ENCODE data around the gene CAMK2D.

DNA sequence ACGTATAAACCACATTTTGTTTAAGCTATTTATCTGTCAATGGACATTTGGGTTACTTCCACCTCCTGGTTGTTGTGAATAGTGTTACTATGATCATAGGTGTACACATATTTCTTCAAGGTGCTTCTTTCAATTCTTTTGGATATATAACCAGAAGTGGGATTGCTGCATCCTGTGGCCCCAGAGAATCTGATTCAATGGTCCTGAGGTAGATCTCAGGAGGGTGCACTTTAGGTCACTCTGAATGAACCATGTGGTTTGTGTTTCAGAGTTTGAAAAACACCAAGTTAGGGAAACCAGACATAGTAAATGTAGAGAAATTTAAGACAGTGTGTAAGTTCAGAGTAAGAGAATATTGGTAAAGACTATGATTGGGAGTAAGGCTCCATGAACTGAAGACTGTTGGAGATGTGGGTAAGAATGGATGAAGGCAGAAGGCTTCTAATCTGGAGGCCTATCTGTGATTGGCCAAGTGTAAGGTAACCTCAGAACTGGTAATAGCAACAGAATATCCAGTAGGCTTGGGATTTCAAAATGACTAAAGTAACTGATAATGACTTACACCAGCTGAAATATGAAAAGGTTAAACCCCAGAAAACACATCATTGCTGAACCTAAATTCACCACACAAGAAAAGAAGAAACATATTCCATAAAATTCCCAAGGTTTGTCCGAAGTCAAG is 236.9 kb downstream of the CAMK2D start:
- TF ChIP-seq, protein P1, sequence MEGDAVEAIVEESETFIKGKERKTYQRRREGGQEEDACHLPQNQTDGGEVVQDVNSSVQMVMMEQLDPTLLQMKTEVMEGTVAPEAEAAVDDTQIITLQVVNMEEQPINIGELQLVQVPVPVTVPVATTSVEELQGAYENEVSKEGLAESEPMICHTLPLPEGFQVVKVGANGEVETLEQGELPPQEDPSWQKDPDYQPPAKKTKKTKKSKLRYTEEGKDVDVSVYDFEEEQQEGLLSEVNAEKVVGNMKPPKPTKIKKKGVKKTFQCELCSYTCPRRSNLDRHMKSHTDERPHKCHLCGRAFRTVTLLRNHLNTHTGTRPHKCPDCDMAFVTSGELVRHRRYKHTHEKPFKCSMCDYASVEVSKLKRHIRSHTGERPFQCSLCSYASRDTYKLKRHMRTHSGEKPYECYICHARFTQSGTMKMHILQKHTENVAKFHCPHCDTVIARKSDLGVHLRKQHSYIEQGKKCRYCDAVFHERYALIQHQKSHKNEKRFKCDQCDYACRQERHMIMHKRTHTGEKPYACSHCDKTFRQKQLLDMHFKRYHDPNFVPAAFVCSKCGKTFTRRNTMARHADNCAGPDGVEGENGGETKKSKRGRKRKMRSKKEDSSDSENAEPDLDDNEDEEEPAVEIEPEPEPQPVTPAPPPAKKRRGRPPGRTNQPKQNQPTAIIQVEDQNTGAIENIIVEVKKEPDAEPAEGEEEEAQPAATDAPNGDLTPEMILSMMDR (conservative IDR thresholded peaks at IDR 0.05) = no peak
- TF ChIP-seq EZH2 (IDR thresholded peaks at IDR 0.05; ENCODE audit: low read depth) = no peak

Data from PC-9 (cell line).